HCT116 (cell line): ENCODE measurements around the gene COL15A1. TPM values are rescaled to one million over a fixed set of nuclear protein-coding genes. Genes with fewer than 3 reads are reported as not detected.

Experiments
- ATAC-seq: fragments of 200-7000 bp; cut with Tn5 transposase; 2 replicates; pipeline ENCODE4 v1.9.1; 2020; ENCODE audit warnings: mild to moderate bottlenecking, moderate library complexity
- BruUV-seq: library from RNA; stranded (reverse); fragments of 400-500 nt; replicated peaks from 2 replicates; lab custom pipeline; 2021; lab: Mats Ljungman, UMichigan
- CTCF ChIA-PET: fragments of 300-600 bp; sonication (Branson Sonifier 250); formaldehyde crosslinking; loops from one replicate; lab custom pipeline; 2021; ENCODE audit warnings: antibody characterized with exemption; lab: Charles Lee
- POLR2A ChIA-PET: fragments of 300-600, 350-600 bp; sonication (Branson Sonifier 250); formaldehyde crosslinking; loops from one replicate; lab custom pipeline; 2021; ENCODE audit warnings: antibody characterized with exemption; lab: Charles Lee
- RAD21 ChIA-PET, 2 experiments: fragments of 300-600 bp; sonication (Branson Sonifier 250); formaldehyde crosslinking; loops; one replicate each; lab custom pipeline; 2023; ENCODE audit warnings: low total read pairs in 2 of 2; ENCODE audit not compliant: uncharacterized antibody in 2 of 2, unreplicated experiment in 2 of 2, low non-redundant PET in 1 of 2; lab: Charles Lee
- DNase-seq: peaks from one replicate; pipeline ENCODE4 v3.0.0-alpha.2; 2010; ENCODE audit warnings: low read depth, low spot score
- H2AFZ ChIP-seq: fragments of 200-600 bp; shearing (Covaris generic), sonication (generic); 2 replicates; pipeline ENCODE4 v1.6.1; 2017; ENCODE audit warnings: low read depth, mixed run types, mixed read lengths, antibody characterized with exemption, low read length; ENCODE audit not compliant: poor library complexity, severe bottlenecking
- H3K27ac ChIP-seq: 2 replicates; pipeline ENCODE4 v1.5.1; 2012; ENCODE audit warnings: low read depth, low read length
- H3K27me3 ChIP-seq: fragments of 200-600 bp; sonication (generic); 2 replicates; pipeline ENCODE4 v1.6.1; 2016; ENCODE audit warnings: mixed run types, low read length, mixed read lengths; ENCODE audit not compliant: insufficient read depth
- H3K36me3 ChIP-seq, 2 experiments: fragments of 200-500 bp in 1 of 2; fragments of 200-600 bp in 1 of 2; sonication (Bioruptor generic) in 1 of 2; sonication (generic) in 1 of 2; 2 replicates each; pipeline versions ENCODE4 v1.5.1 to v1.6.1; 2014 to 2016; ENCODE audit warnings: low read length in 2 of 2, inconsistent platforms in 1 of 2, mixed read lengths in 1 of 2, mixed run types in 1 of 2; ENCODE audit not compliant: insufficient read depth in 2 of 2, control insufficient read depth in 1 of 2
- H3K4me1 ChIP-seq, 2 experiments: fragments of 200-600 bp in 1 of 2; sonication (generic) in 1 of 2; 2 replicates each; pipeline versions ENCODE4 v1.5.1 to v1.6.1; 2012 to 2017; ENCODE audit warnings: low read length in 2 of 2, inconsistent platforms in 1 of 2, mild to moderate bottlenecking in 1 of 2, mixed read lengths in 1 of 2, mixed run types in 1 of 2, moderate library complexity in 1 of 2; ENCODE audit not compliant: insufficient read depth in 2 of 2, control insufficient read depth in 1 of 2
- H3K4me2 ChIP-seq: fragments of 200-600 bp; sonication (generic); 2 replicates; pipeline ENCODE4 v1.6.1; 2017; ENCODE audit warnings: mixed run types, low read length, mixed read lengths
- H3K4me3 ChIP-seq, 2 experiments: fragments of 200-600 bp in 1 of 2; sonication (generic) in 1 of 2; replicated peaks in 1 of 2; 2 replicates each; pipeline ENCODE4 v1.5.1; 2011 to 2016; ENCODE audit warnings: low read length in 2 of 2, control low read depth in 1 of 2, low read depth in 1 of 2, mild to moderate bottlenecking in 1 of 2, mixed read lengths in 1 of 2, mixed run types in 1 of 2
- H3K79me2 ChIP-seq: fragments of 200-600 bp; sonication (generic); 2 replicates; pipeline ENCODE4 v1.6.1; 2017; ENCODE audit warnings: mild to moderate bottlenecking, mixed run types, low read length, moderate library complexity, mixed read lengths; ENCODE audit not compliant: insufficient read depth
- H3K9ac ChIP-seq: fragments of 200-600 bp; sonication (generic); 2 replicates; pipeline ENCODE4 v1.6.1; 2016; ENCODE audit warnings: low read length, mixed read lengths
- H3K9me2 ChIP-seq: fragments of 200-600 bp; sonication (generic), shearing (Covaris generic); 2 replicates; pipeline ENCODE4 v1.6.1; 2017; ENCODE audit warnings: mixed run types, mild to moderate bottlenecking, moderate library complexity; ENCODE audit not compliant: insufficient read depth
- H3K9me3 ChIP-seq, 2 experiments: fragments of 200-500 bp in 1 of 2; fragments of 200-600 bp in 1 of 2; sonication (Bioruptor generic) in 1 of 2; sonication (generic) in 1 of 2; 2 replicates each; pipeline ENCODE4 v1.6.1; 2014 to 2017; ENCODE audit warnings: low read length in 2 of 2, mixed read lengths in 2 of 2, inconsistent platforms in 1 of 2, low read depth in 1 of 2, mild to moderate bottlenecking in 1 of 2, mixed run types in 1 of 2, moderate library complexity in 1 of 2; ENCODE audit not compliant: control insufficient read depth in 1 of 2, insufficient read depth in 1 of 2
- H4K20me1 ChIP-seq: fragments of 200-600 bp; sonication (generic), shearing (Covaris generic); 2 replicates; pipeline ENCODE4 v1.6.1; 2017; ENCODE audit warnings: mixed run types, mild to moderate bottlenecking, moderate library complexity; ENCODE audit not compliant: insufficient read depth
- ATF3 ChIP-seq: IDR thresholded peaks from 2 replicates; pipeline ENCODE4 v1.6.1; 2012
- CBX3 ChIP-seq: IDR thresholded peaks from 2 replicates; pipeline ENCODE4 v1.6.1; 2012; ENCODE audit warnings: low read depth
- CEBPB ChIP-seq: IDR thresholded peaks from 2 replicates; pipeline ENCODE4 v1.6.1; 2012; ENCODE audit warnings: low read depth
- ELF1 ChIP-seq: IDR thresholded peaks from 2 replicates; pipeline ENCODE4 v1.6.1; 2012; ENCODE audit warnings: low read depth, borderline replicate concordance
- EZH2phosphoT487 ChIP-seq: fragments of 200-600 bp; IDR thresholded peaks from 2 replicates; pipeline ENCODE4 v1.6.1; 2018; ENCODE audit warnings: antibody characterized with exemption, borderline replicate concordance
- POLR2AphosphoS5 ChIP-seq: IDR thresholded peaks from 2 replicates; pipeline ENCODE4 v1.6.1; 2011; ENCODE audit warnings: mild to moderate bottlenecking, low read depth, low read length, moderate library complexity
- RAD21 ChIP-seq: IDR thresholded peaks from 2 replicates; pipeline ENCODE4 v1.6.1; 2012; ENCODE audit warnings: low read depth, mild to moderate bottlenecking
- SP1 ChIP-seq: IDR thresholded peaks from 2 replicates; pipeline ENCODE4 v1.6.1; 2012; ENCODE audit warnings: low read depth
- YY1 ChIP-seq: IDR thresholded peaks from 2 replicates; pipeline ENCODE4 v1.6.1; 2011; ENCODE audit warnings: low read length, low read depth, moderate library complexity, mild to moderate bottlenecking; ENCODE audit not compliant: insufficient replicate concordance; ENCODE audit errors: extremely low read depth
- ZFX ChIP-seq: fragments of 450-650 bp; IDR thresholded peaks from 2 replicates; pipeline ENCODE4 v1.6.1; 2017
- ZNF274 ChIP-seq: fragments of 200-500 bp; sonication (Bioruptor generic); IDR thresholded peaks from 2 replicates; pipeline ENCODE4 v1.6.1; 2014; ENCODE audit warnings: mild to moderate bottlenecking, low read depth, low read length, inconsistent platforms
- intact Hi-C: fragments of 100-400 bp; cut with micrococcal nuclease; formaldehyde crosslinking; loops from 2 replicates; pipeline ENCODE4 v1.10.0; 2022
- total RNA-seq: library from RNA; stranded (reverse); gene quantifications from one replicate; pipeline ENCODE4 v1.2.1, GENCODE V29; 2021; ENCODE audit not compliant: unreplicated experiment
- TF ChIP-seq, protein P1 (sequence below): IDR thresholded peaks from 2 replicates; pipeline ENCODE4 v1.6.1; 2012
- TF ChIP-seq, protein P2 (sequence below): IDR thresholded peaks from 2 replicates; pipeline ENCODE4 v1.6.1; 2012; ENCODE audit warnings: low read depth

COL15A1 gene
- total RNA-seq, 1 experiment from 2014 or later: 0.15 TPM

- Histone ChIP-seq H3K79me2 (no peaks in the 10 kb centered on the region), H3K9me3 (no peaks in the 10 kb centered on the region), H4K20me1 (no peaks in the 10 kb centered on the region), H3K9ac (no peak overlapping the region), H3K4me1 (no peaks in the 10 kb centered on the region), H3K4me2 (no peak overlapping the region), H3K9me2 (no peaks in the 10 kb centered on the region), H3K27ac (no peak overlapping the region), H2AFZ (no peak overlapping the region), H3K4me3 (no peak overlapping the region), H3K36me3 (no peaks in the 10 kb centered on the region), H3K27me3 (peaks cover 7% of the 10 kb centered on the region; the same call in 1 of the 2 replicates)
- RAD21 ChIA-PET: no interaction called here
- POLR2A ChIA-PET: no interaction called here
- CTCF ChIA-PET: interaction anchor here (0.9 kb wide), 1 partner anchor 32 kb away, joined by 4 read pairs; no protein-coding TSS in a partner anchor
- TF ChIP-seq ZFX: no peak
- no peak for TF ChIP-seq CEBPB
- TF ChIP-seq ZNF274: no peak
- no peak for TF ChIP-seq RAD21
- TF ChIP-seq YY1: no peak
- no peak for TF ChIP-seq SP1
- TF ChIP-seq POLR2AphosphoS5: no peak
- intact Hi-C loops: no loop called here
- no peak for ATAC-seq
- DNase-seq: no peak
- BruUV-seq: no TSS peak
Measured at GRCh38 chr9:99030092-99030511, 86.4 kb downstream of the COL15A1 start.

- no peaks in the 10 kb centered on the region for H4K20me1 ChIP-seq
- H3K79me2 ChIP-seq: no peaks in the 10 kb centered on the region
- H3K9me3 ChIP-seq: no peaks in the 10 kb centered on the region
- BruUV-seq: no TSS peak
- H3K27ac ChIP-seq: no peak overlapping the region
- H3K9me2 ChIP-seq: no peaks in the 10 kb centered on the region
- ATAC-seq (no peak), DNase-seq (no peak)
- ChIA-PET RAD21 (no interaction called here), POLR2A (no interaction called here), CTCF (interaction anchor here (0.9 kb wide), 1 partner anchor 32 kb away, joined by 4 read pairs; no protein-coding TSS in a partner anchor)
- TF ChIP-seq ATF3: no peak
- TF ChIP-seq ELF1: no peak
- TF ChIP-seq YY1: no peak
- TF ChIP-seq CBX3: no peak
- TF ChIP-seq, protein P1, sequence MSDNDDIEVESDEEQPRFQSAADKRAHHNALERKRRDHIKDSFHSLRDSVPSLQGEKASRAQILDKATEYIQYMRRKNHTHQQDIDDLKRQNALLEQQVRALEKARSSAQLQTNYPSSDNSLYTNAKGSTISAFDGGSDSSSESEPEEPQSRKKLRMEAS: no peak
- no peak for TF ChIP-seq EZH2phosphoT487
- TF ChIP-seq, protein P2, sequence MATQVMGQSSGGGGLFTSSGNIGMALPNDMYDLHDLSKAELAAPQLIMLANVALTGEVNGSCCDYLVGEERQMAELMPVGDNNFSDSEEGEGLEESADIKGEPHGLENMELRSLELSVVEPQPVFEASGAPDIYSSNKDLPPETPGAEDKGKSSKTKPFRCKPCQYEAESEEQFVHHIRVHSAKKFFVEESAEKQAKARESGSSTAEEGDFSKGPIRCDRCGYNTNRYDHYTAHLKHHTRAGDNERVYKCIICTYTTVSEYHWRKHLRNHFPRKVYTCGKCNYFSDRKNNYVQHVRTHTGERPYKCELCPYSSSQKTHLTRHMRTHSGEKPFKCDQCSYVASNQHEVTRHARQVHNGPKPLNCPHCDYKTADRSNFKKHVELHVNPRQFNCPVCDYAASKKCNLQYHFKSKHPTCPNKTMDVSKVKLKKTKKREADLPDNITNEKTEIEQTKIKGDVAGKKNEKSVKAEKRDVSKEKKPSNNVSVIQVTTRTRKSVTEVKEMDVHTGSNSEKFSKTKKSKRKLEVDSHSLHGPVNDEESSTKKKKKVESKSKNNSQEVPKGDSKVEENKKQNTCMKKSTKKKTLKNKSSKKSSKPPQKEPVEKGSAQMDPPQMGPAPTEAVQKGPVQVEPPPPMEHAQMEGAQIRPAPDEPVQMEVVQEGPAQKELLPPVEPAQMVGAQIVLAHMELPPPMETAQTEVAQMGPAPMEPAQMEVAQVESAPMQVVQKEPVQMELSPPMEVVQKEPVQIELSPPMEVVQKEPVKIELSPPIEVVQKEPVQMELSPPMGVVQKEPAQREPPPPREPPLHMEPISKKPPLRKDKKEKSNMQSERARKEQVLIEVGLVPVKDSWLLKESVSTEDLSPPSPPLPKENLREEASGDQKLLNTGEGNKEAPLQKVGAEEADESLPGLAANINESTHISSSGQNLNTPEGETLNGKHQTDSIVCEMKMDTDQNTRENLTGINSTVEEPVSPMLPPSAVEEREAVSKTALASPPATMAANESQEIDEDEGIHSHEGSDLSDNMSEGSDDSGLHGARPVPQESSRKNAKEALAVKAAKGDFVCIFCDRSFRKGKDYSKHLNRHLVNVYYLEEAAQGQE: no peak
- intact Hi-C loops: no loop called here
- no peak overlapping the region for H2AFZ ChIP-seq
- no peaks in the 10 kb centered on the region for H3K36me3 ChIP-seq
- H3K27me3 ChIP-seq: peaks cover 12% of the 10 kb centered on the region; the same call in 1 of the 2 replicates
- H3K4me3 ChIP-seq: no peak overlapping the region
- H3K9ac ChIP-seq: no peak overlapping the region
- H3K4me2 ChIP-seq: no peak overlapping the region
- H3K4me1 ChIP-seq: no peaks in the 10 kb centered on the region
Measured at GRCh38 chr9:99030610-99031109, 87.0 kb downstream of the COL15A1 start.
